A549 (cell line): Measurements from ENCODE around the gene PYGB. TPM values are rescaled to one million over a fixed set of nuclear protein-coding genes. Genes with fewer than 3 reads are reported as not detected.

Source experiments
- ATAC-seq, 2 experiments: fragments of 200-7000 bp in 1 of 2; fragments of >200 bp in 1 of 2; cut with Nextera tagmentation in 1 of 2; cut with Tn5 transposase in 1 of 2; 3 replicates each; pipeline versions ENCODE4 v1.8.0 to v1.9.1; 2018 to 2020; ENCODE audit warnings: mild to moderate bottlenecking in 1 of 2, moderate library complexity in 1 of 2
- CTCF ChIA-PET: fragments of 300-600 bp; sonication (Branson Sonifier 250); formaldehyde crosslinking; extraction: SDS; loops from one replicate; lab custom pipeline; 2021; ENCODE audit warnings: antibody characterized with exemption, inconsistent platforms; lab: Yijun Ruan, JAX
- POLR2A ChIA-PET: fragments of 350-600 bp; formaldehyde crosslinking; extraction: SDS; loops from one replicate; lab custom pipeline; 2021; ENCODE audit warnings: antibody characterized with exemption, inconsistent platforms; lab: Yijun Ruan, JAX
- DNase-seq, 2 experiments: peaks; one replicate each; pipeline versions ENCODE4 v3.0.0 to v3.0.0-alpha.2; 2011 to 2016; ENCODE audit warnings: low read depth in 1 of 2, low spot score in 1 of 2
- FAIRE-seq: peaks from 2 replicates; lab custom pipeline; 2011; peaks lifted over from hg19 to GRCh38; lab: Jason Lieb, UNC
- H3K27ac ChIP-seq, 2 experiments: fragments of >200 bp; sonication (Bioruptor Twin); formaldehyde crosslinking; 3 replicates each; pipeline ENCODE4 v1.5.1; 2016 to 2017
- H3K4me1 ChIP-seq: fragments of >200 bp; sonication (Bioruptor Twin); formaldehyde crosslinking; 3 replicates; pipeline ENCODE4 v1.6.1; 2016
- H3K4me2 ChIP-seq: fragments of >200 bp; sonication (Bioruptor Twin); formaldehyde crosslinking; 3 replicates; pipeline ENCODE4 v1.6.1; 2016
- H3K4me3 ChIP-seq: fragments of >200 bp; sonication (Bioruptor Twin); formaldehyde crosslinking; 3 replicates; pipeline ENCODE4 v1.5.1; 2016
- H3K9me3 ChIP-seq: fragments of >200 bp; sonication (Bioruptor Twin); formaldehyde crosslinking; 3 replicates; pipeline ENCODE4 v1.6.1; 2016
- BHLHE40 ChIP-seq: IDR thresholded peaks from 2 replicates; pipeline ENCODE4 v1.6.1; 2012; ENCODE audit warnings: low read depth, low read length, inconsistent platforms
- CBX8 ChIP-seq: fragments of 200-600 bp; sonication (generic); IDR thresholded peaks from 2 replicates; pipeline ENCODE4 v1.6.1; 2016
- E2F6 ChIP-seq: IDR thresholded peaks from 2 replicates; pipeline ENCODE4 v1.6.1; 2012; ENCODE audit warnings: low read depth, borderline replicate concordance
- EHF ChIP-seq: fragments of 250-450 bp; sonication (Bioruptor Pico); IDR thresholded peaks from 2 replicates; pipeline ENCODE4 v1.5.0; 2020; ENCODE audit warnings: mild to moderate bottlenecking
- ESRRA ChIP-seq: fragments of 150-350 bp; IDR thresholded peaks from 2 replicates; pipeline ENCODE4 v1.6.1; 2014; ENCODE audit warnings: mild to moderate bottlenecking, low read length, borderline replicate concordance
- HMGXB4 ChIP-seq: fragments of 250-450 bp; sonication (Bioruptor Pico); IDR thresholded peaks from 2 replicates; pipeline ENCODE4 v1.5.0; 2021; ENCODE audit warnings: mild to moderate bottlenecking, moderate library complexity, borderline replicate concordance
- HOXB13 ChIP-seq: fragments of 250-450 bp; sonication (Bioruptor Pico); IDR thresholded peaks from 2 replicates; pipeline ENCODE4 v1.5.0; 2020; ENCODE audit warnings: low read depth, mild to moderate bottlenecking, moderate library complexity
- JUN ChIP-seq, 2 experiments: fragments of >200 bp; sonication (Bioruptor Twin); formaldehyde crosslinking; IDR thresholded peaks; 2 replicates in 1 of 2; 3 replicates in 1 of 2; pipeline ENCODE4 v1.6.1; 2016 to 2017
- NFE2L2 ChIP-seq: fragments of 150-350 bp; conservative IDR thresholded peaks from 2 replicates; pipeline ENCODE4 v1.6.1; 2014; ENCODE audit warnings: low read length
- NPAS2 ChIP-seq: fragments of 250-450 bp; sonication (Bioruptor Pico); IDR thresholded peaks from 2 replicates; pipeline ENCODE4 v1.8.0; 2022; ENCODE audit warnings: mild to moderate bottlenecking, moderate library complexity, borderline replicate concordance
- PBX3 ChIP-seq: IDR thresholded peaks from 2 replicates; pipeline ENCODE4 v1.6.1; 2012
- RFX5 ChIP-seq: fragments of 450-650 bp; IDR thresholded peaks from 2 replicates; pipeline ENCODE4 v1.7.1; 2014; ENCODE audit warnings: antibody characterized with exemption, mild to moderate bottlenecking, moderate library complexity
- RNF2 ChIP-seq: fragments of 200-600 bp; sonication (generic); IDR thresholded peaks from 2 replicates; pipeline ENCODE4 v1.6.1; 2016; ENCODE audit warnings: low read depth, mild to moderate bottlenecking, antibody characterized with exemption, moderate library complexity, borderline replicate concordance
- SMC3 ChIP-seq: fragments of >200 bp; sonication (Bioruptor Twin); formaldehyde crosslinking; IDR thresholded peaks from 3 replicates; pipeline ENCODE4 v1.6.1; 2018; ENCODE audit warnings: inconsistent platforms
- TP53 ChIP-seq: fragments of 250-450 bp; sonication (Bioruptor Pico); IDR thresholded peaks from 2 replicates; pipeline ENCODE4 v1.5.0; 2021; ENCODE audit warnings: mild to moderate bottlenecking, moderate library complexity
- ZSCAN20 ChIP-seq: fragments of 250-450 bp; sonication (Bioruptor Pico); IDR thresholded peaks from 2 replicates; pipeline ENCODE4 v1.8.0; 2022; ENCODE audit warnings: mild to moderate bottlenecking, moderate library complexity
- WGBS: methylation state at CpG from one replicate; pipeline ENCODE4 v1.1.6; 2017; ENCODE audit errors: missing lambda C conversion rate; 5-methylcytosine and 5-hydroxymethylcytosine counted together
- polyA plus RNA-seq, 4 experiments: library from polyadenylated mRNA; depleted of rRNA in 3 of 4; stranded (reverse); fragments of >200 nt; fragmentation: RNase III in 1 of 4; extraction: RNeasy Plus Mini Kit Qiagen cat#74134 plus additional on column Dnase treatment in 1 of 4; gene quantifications; 2 replicates in 3 of 4; 3 replicates in 1 of 4; pipeline ENCODE4 v1.2.3, GENCODE V29; 2011 to 2017
- TF ChIP-seq, protein P1 (sequence below): fragments of 450-650 bp; IDR thresholded peaks from 2 replicates; pipeline ENCODE4 v1.6.1; 2014; ENCODE audit warnings: antibody characterized with exemption
- TF ChIP-seq, protein P2 (sequence below): fragments of >200 bp; sonication (Bioruptor Twin); formaldehyde crosslinking; IDR thresholded peaks from 3 replicates; pipeline ENCODE4 v1.5.1; 2016
- TF ChIP-seq, protein P3 (sequence below): fragments of 150-350 bp; IDR thresholded peaks from 2 replicates; pipeline ENCODE4 v1.6.1; 2014; ENCODE audit warnings: low read depth, mild to moderate bottlenecking, low read length
- TF ChIP-seq, protein P4 (sequence below): fragments of 200-600 bp; sonication (generic); IDR thresholded peaks from 2 replicates; pipeline ENCODE4 v1.6.1; 2016; ENCODE audit warnings: antibody characterized with exemption, mild to moderate bottlenecking, moderate library complexity

Gene PYGB
- polyA plus RNA-seq, 2 of the 4 experiments (the other 2 are of a cell fraction), result 93.2 to 100 TPM

DNA sequence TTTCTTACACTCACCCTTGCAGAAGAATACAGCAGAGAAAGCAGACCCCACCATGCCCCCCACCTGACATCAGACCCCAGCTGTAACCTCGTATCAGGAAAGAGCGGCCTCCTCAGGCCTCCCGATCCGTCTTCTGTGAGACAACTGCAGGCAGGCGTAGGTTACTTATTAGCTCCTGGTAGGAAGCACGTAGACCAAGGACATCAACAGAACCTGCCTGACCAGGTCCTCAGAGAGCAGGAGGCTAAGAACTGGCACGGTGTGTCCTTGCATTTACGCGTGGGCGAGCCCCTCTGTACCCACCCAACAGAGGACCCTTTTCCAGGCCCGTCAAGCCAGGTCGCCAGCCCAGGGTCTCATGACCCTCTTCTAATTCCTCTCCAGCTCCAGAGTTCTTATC is 91.7 kb downstream of the PYGB start:
- 91% methylated on average over 12 of the region's 12 CpGs for WGBS
- Histone ChIP-seq H3K4me3 (no peak overlapping the region), H3K4me1 (peaks cover 24% of the 10 kb centered on the region; the same call in 2 of the 3 replicates), H3K27ac (no peak overlapping the region), H3K9me3 (no peaks in the 10 kb centered on the region), H3K4me2 (no peak overlapping the region)
- TF ChIP-seq NPAS2 (CRISPR knock-in tag) (no peak), SMC3 (no peak), HMGXB4 (no peak)
- no peak for FAIRE-seq
- no peak for ATAC-seq
- ChIA-PET CTCF (interaction anchor here (0.9 to 6.3 kb wide), 5 partner anchors 19 to 60 kb away, joined by 4 to 45 read pairs (median 8); no protein-coding TSS in a partner anchor), POLR2A (no interaction called here)
- no peak for DNase-seq

- Histone ChIP-seq H3K4me1 (peaks cover 24% of the 10 kb centered on the region; the same call in 2 of the 3 replicates), H3K4me3 (no peak overlapping the region), H3K9me3 (no peaks in the 10 kb centered on the region), H3K27ac (no peak overlapping the region), H3K4me2 (no peak overlapping the region)
- no peak for ATAC-seq
- POLR2A ChIA-PET, result no interaction called here
- CTCF ChIA-PET, result interaction anchor here (1.3 to 6.3 kb wide), 6 partner anchors 12 to 59 kb away, joined by 4 to 45 read pairs (median 6); no protein-coding TSS in a partner anchor
- WGBS, result 76% methylated on average over 1 of the region's 1 CpG
- no peak for DNase-seq
- peak; percentile 56 for FAIRE-seq
- TF ChIP-seq ZSCAN20 (no peak), PBX3 (no peak), HOXB13 (CRISPR knock-in tag) (no peak), JUN (IDR thresholded peaks at IDR 0.05) (no peak), CBX8 (no peak), NPAS2 (CRISPR knock-in tag) (no peak), RFX5 (no peak), NFE2L2 (no peak), EHF (CRISPR knock-in tag) (no peak), BHLHE40 (no peak), E2F6 (no peak), TP53 (CRISPR knock-in tag) (no peak), RNF2 (no peak), ESRRA (no peak)
- TF ChIP-seq, protein P1, sequence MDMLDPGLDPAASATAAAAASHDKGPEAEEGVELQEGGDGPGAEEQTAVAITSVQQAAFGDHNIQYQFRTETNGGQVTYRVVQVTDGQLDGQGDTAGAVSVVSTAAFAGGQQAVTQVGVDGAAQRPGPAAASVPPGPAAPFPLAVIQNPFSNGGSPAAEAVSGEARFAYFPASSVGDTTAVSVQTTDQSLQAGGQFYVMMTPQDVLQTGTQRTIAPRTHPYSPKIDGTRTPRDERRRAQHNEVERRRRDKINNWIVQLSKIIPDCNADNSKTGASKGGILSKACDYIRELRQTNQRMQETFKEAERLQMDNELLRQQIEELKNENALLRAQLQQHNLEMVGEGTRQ, result no peak
- TF ChIP-seq, protein P2, sequence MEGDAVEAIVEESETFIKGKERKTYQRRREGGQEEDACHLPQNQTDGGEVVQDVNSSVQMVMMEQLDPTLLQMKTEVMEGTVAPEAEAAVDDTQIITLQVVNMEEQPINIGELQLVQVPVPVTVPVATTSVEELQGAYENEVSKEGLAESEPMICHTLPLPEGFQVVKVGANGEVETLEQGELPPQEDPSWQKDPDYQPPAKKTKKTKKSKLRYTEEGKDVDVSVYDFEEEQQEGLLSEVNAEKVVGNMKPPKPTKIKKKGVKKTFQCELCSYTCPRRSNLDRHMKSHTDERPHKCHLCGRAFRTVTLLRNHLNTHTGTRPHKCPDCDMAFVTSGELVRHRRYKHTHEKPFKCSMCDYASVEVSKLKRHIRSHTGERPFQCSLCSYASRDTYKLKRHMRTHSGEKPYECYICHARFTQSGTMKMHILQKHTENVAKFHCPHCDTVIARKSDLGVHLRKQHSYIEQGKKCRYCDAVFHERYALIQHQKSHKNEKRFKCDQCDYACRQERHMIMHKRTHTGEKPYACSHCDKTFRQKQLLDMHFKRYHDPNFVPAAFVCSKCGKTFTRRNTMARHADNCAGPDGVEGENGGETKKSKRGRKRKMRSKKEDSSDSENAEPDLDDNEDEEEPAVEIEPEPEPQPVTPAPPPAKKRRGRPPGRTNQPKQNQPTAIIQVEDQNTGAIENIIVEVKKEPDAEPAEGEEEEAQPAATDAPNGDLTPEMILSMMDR, result no peak
- TF ChIP-seq, protein P3, sequence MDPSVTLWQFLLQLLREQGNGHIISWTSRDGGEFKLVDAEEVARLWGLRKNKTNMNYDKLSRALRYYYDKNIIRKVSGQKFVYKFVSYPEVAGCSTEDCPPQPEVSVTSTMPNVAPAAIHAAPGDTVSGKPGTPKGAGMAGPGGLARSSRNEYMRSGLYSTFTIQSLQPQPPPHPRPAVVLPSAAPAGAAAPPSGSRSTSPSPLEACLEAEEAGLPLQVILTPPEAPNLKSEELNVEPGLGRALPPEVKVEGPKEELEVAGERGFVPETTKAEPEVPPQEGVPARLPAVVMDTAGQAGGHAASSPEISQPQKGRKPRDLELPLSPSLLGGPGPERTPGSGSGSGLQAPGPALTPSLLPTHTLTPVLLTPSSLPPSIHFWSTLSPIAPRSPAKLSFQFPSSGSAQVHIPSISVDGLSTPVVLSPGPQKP, result no peak
- TF ChIP-seq, protein P4, sequence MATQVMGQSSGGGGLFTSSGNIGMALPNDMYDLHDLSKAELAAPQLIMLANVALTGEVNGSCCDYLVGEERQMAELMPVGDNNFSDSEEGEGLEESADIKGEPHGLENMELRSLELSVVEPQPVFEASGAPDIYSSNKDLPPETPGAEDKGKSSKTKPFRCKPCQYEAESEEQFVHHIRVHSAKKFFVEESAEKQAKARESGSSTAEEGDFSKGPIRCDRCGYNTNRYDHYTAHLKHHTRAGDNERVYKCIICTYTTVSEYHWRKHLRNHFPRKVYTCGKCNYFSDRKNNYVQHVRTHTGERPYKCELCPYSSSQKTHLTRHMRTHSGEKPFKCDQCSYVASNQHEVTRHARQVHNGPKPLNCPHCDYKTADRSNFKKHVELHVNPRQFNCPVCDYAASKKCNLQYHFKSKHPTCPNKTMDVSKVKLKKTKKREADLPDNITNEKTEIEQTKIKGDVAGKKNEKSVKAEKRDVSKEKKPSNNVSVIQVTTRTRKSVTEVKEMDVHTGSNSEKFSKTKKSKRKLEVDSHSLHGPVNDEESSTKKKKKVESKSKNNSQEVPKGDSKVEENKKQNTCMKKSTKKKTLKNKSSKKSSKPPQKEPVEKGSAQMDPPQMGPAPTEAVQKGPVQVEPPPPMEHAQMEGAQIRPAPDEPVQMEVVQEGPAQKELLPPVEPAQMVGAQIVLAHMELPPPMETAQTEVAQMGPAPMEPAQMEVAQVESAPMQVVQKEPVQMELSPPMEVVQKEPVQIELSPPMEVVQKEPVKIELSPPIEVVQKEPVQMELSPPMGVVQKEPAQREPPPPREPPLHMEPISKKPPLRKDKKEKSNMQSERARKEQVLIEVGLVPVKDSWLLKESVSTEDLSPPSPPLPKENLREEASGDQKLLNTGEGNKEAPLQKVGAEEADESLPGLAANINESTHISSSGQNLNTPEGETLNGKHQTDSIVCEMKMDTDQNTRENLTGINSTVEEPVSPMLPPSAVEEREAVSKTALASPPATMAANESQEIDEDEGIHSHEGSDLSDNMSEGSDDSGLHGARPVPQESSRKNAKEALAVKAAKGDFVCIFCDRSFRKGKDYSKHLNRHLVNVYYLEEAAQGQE, result no peak
- TF ChIP-seq, all 56 proteins: peak for 0
Measured at GRCh38 chr20:25340380-25340779, 92.5 kb downstream of the PYGB start.
